Hepatocyte (in vitro differentiated cells): ENCODE measurements around the gene PLCB4. TPM values are rescaled to one million over a fixed set of nuclear protein-coding genes. Genes with fewer than 3 reads are reported as not detected.

Source experiments
- DNase-seq: peaks from one replicate; pipeline ENCODE4 v3.0.0-alpha.2; 2016; ENCODE audit warnings: low spot score
- H2AFZ ChIP-seq: fragments of 200-600 bp; sonication (generic); 2 replicates; pipeline ENCODE4 v1.6.0; 2016; ENCODE audit warnings: antibody characterized with exemption, mild to moderate bottlenecking
- H3K27ac ChIP-seq: fragments of 200-600 bp; sonication (generic); 2 replicates; pipeline ENCODE4 v1.5.1; 2016; ENCODE audit warnings: mild to moderate bottlenecking
- H3K27me3 ChIP-seq: fragments of 200-600 bp; sonication (generic); 2 replicates; pipeline ENCODE4 v1.6.1; 2016
- H3K36me3 ChIP-seq: fragments of 200-600 bp; sonication (generic); replicated peaks from 2 replicates; pipeline ENCODE4 v1.5.1; 2016; ENCODE audit warnings: low read depth; ENCODE audit not compliant: insufficient read depth
- H3K4me1 ChIP-seq: fragments of 200-600 bp; sonication (generic); 2 replicates; pipeline ENCODE4 v1.5.1; 2016; ENCODE audit warnings: mild to moderate bottlenecking, moderate library complexity; ENCODE audit not compliant: insufficient read depth
- H3K4me2 ChIP-seq: fragments of 200-600 bp; sonication (generic); 2 replicates; pipeline ENCODE4 v1.6.0; 2016
- H3K4me3 ChIP-seq: fragments of 200-600 bp; sonication (generic); 2 replicates; pipeline ENCODE4 v1.5.1; 2016; ENCODE audit warnings: mild to moderate bottlenecking
- H3K79me2 ChIP-seq: fragments of 200-600 bp; sonication (generic); 2 replicates; pipeline ENCODE4 v1.6.0; 2017; ENCODE audit warnings: mild to moderate bottlenecking
- H3K9me2 ChIP-seq: fragments of 200-600 bp; sonication (generic); replicated peaks from 2 replicates; pipeline ENCODE4 v1.6.0; 2017; ENCODE audit warnings: mild to moderate bottlenecking; ENCODE audit not compliant: insufficient read depth
- H3K9me3 ChIP-seq: fragments of 200-600 bp; sonication (generic); 2 replicates; pipeline ENCODE4 v1.5.1; 2016; ENCODE audit warnings: low read depth, mild to moderate bottlenecking
- H4K20me1 ChIP-seq: fragments of 200-600 bp; sonication (generic); 2 replicates; pipeline ENCODE4 v1.6.0; 2016; ENCODE audit warnings: mild to moderate bottlenecking; ENCODE audit not compliant: insufficient read depth, poor library complexity, severe bottlenecking
- EZH2 ChIP-seq: fragments of 200-600 bp; sonication (generic); IDR thresholded peaks from 2 replicates; pipeline ENCODE4 v1.6.1; 2016; ENCODE audit warnings: antibody characterized with exemption, mild to moderate bottlenecking, borderline replicate concordance
- EZH2phosphoT487 ChIP-seq: fragments of 200-600 bp; sonication (generic); IDR thresholded peaks from one replicate; pipeline ENCODE4 v1.6.1; 2018; ENCODE audit warnings: antibody characterized with exemption, mild to moderate bottlenecking, low read depth, moderate library complexity; ENCODE audit not compliant: unreplicated experiment, severe bottlenecking
- WGBS: methylation state at CpG from one replicate; pipeline ENCODE4 v1.1.6; 2016; ENCODE audit warnings: low lambda C conversion rate; ENCODE audit errors: missing lambda C conversion rate; 5-methylcytosine and 5-hydroxymethylcytosine counted together
- polyA plus RNA-seq: library from polyadenylated mRNA; unstranded; fragments of >200 nt; fragmentation: Nextera tagmentation; extraction: Ambion mirVana; gene quantifications from 2 replicates; pipeline ENCODE4 v1.2.1, GENCODE V29; 2016
- total RNA-seq: library from RNA; depleted of rRNA; stranded (reverse); fragments of >200 nt; gene quantifications from 2 replicates; pipeline ENCODE4 v1.2.3, GENCODE V29; 2014
- TF ChIP-seq, protein P1 (sequence below): fragments of 200-600 bp; sonication (generic); IDR thresholded peaks from 2 replicates; pipeline ENCODE4 v1.5.1; 2016; ENCODE audit warnings: antibody characterized with exemption, mild to moderate bottlenecking; ENCODE audit not compliant: poor library complexity

PLCB4 gene
- total and polyA plus RNA-seq, 2 experiments from 2014 or later: 6.4 to 15.0 TPM

DNA sequence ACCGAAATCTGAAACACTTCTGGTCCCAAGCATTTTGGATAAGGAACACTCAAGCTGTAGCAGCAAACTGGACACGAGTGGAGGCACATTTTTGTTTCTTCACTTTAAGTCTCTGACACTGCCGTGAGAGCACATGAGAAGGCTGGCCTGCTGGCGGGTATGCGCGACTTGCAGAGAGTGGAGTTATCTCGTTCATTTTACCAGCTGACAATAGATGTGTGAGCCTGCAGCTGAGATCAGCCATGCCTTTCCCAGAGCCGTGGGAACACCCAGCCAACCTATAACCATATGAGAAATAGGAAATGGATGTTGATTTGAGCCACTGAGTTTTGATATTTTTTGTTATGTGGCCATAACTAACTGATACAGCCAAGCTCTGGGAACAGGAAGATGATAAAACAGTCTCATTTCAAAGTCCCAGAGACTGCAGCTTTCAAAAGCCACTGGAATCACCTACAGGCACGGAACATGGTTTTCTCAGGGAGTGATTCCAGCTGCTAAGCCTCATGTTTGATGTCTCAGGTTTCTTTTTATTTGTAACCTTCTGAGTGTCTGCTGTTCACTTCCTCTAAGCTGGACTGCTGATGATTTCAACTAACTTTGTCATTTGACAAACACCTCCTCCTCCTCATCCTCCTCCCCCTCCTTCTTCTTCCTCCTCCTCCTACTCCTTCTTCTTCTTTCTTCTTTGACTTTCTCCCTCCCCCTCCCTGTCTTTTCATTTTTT, 416.9 kb downstream of the PLCB4 start:
- no peak for DNase-seq
- H3K4me3 ChIP-seq: no peak overlapping the region

DNA sequence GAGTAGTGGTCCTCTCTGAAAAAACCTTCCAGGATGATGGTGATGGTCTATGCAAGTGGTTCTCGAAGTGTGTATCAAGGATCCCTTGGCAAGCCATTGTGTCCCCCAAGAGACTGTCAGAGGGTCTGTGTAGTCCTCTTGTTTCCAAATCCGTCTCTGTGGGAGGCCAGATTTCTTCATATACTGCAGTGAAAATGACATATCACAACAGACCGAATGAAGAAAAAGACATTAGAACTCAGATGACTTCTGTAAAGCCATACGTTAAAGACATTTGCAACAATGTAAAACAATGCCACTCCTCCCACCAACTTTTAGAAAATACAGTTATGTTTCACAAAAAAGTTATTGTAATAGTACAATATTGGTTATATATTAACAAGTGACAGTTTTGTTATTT, 418.3 kb downstream of the PLCB4 start:
- H3K4me1 ChIP-seq: no peaks in the 10 kb centered on the region
- no peak overlapping the region for H3K4me3 ChIP-seq
- WGBS: 90% methylated on average over 4 of the region's 4 CpGs
- no peak overlapping the region for H3K4me2 ChIP-seq
- H3K9me3 ChIP-seq: no peaks in the 10 kb centered on the region
- H2AFZ ChIP-seq: no peak overlapping the region
- H3K27me3 ChIP-seq: peaks cover 15% of the 10 kb centered on the region
- H3K9me2 ChIP-seq: no peaks in the 10 kb centered on the region
- H3K36me3 ChIP-seq: no peaks in the 10 kb centered on the region
- no peaks in the 10 kb centered on the region for H4K20me1 ChIP-seq
- no peaks in the 10 kb centered on the region for H3K79me2 ChIP-seq
- no peak for TF ChIP-seq EZH2
- TF ChIP-seq, protein P1, sequence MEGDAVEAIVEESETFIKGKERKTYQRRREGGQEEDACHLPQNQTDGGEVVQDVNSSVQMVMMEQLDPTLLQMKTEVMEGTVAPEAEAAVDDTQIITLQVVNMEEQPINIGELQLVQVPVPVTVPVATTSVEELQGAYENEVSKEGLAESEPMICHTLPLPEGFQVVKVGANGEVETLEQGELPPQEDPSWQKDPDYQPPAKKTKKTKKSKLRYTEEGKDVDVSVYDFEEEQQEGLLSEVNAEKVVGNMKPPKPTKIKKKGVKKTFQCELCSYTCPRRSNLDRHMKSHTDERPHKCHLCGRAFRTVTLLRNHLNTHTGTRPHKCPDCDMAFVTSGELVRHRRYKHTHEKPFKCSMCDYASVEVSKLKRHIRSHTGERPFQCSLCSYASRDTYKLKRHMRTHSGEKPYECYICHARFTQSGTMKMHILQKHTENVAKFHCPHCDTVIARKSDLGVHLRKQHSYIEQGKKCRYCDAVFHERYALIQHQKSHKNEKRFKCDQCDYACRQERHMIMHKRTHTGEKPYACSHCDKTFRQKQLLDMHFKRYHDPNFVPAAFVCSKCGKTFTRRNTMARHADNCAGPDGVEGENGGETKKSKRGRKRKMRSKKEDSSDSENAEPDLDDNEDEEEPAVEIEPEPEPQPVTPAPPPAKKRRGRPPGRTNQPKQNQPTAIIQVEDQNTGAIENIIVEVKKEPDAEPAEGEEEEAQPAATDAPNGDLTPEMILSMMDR: no peak
- TF ChIP-seq EZH2phosphoT487: no peak
- no peak overlapping the region for H3K27ac ChIP-seq
- DNase-seq: no peak

More for the DNA sequence above, 416.9 kb downstream of the PLCB4 start:
- Histone ChIP-seq H3K27ac (no peak overlapping the region), H3K9me2 (no peaks in the 10 kb centered on the region), H3K9me3 (no peaks in the 10 kb centered on the region), H4K20me1 (no peaks in the 10 kb centered on the region), H3K27me3 (peaks cover 15% of the 10 kb centered on the region), H3K36me3 (no peaks in the 10 kb centered on the region), H2AFZ (no peak overlapping the region), H3K4me1 (no peaks in the 10 kb centered on the region), H3K4me2 (no peak overlapping the region), H3K79me2 (no peaks in the 10 kb centered on the region)
- 78% methylated on average over 9 of the region's 9 CpGs for WGBS
- TF ChIP-seq EZH2 (no peak), EZH2phosphoT487 (no peak)
- TF ChIP-seq, protein P1: no peak

DNA sequence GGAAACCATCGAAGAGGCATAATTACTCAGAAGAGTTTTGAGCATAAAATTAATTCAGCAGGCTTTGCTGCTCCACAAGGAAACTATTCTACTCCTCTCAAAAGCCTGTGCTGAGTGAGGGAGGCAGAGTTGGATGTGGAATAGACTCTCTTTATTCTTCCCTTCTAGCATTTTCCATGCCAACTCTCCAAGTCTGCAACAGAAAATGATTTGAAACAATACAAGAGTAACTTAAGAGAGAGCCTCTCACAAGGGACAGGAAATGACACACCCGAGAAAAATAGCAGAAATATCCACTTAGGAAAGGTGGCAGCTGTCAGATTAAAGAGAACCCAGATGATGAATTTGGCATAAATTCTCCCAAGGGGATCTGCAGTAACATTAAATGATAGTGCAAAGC, 419.2 kb downstream of the PLCB4 start:
- Histone ChIP-seq H3K9me2 (no peaks in the 10 kb centered on the region), H3K9me3 (no peaks in the 10 kb centered on the region), H3K4me2 (no peak overlapping the region), H4K20me1 (no peaks in the 10 kb centered on the region), H3K36me3 (no peaks in the 10 kb centered on the region), H3K4me3 (no peak overlapping the region), H3K4me1 (no peaks in the 10 kb centered on the region), H3K79me2 (no peaks in the 10 kb centered on the region), H2AFZ (no peak overlapping the region), H3K27ac (no peak overlapping the region), H3K27me3 (peaks cover 15% of the 10 kb centered on the region)
- TF ChIP-seq EZH2phosphoT487 (no peak), EZH2 (no peak)
- TF ChIP-seq, protein P1: no peak
- DNase-seq: no peak
- 71% methylated on average over 2 of the region's 2 CpGs for WGBS
